Hair follicular keratinocyte (primary cell): Measurements from ENCODE around the gene HDLBP. TPM values are rescaled to one million over a fixed set of nuclear protein-coding genes. Genes with fewer than 3 reads are reported as not detected.

Source experiments
- total RNA-seq: library from RNA; depleted of rRNA; stranded (reverse); fragments of >200 nt; gene quantifications from 2 replicates; pipeline ENCODE4 v1.2.3, GENCODE V29; 2015

HDLBP gene
- 341 and 617 TPM in 2 replicates for total RNA-seq

GRCh38 chr2:241315093-241315878 is at the start of gene HDLBP:
Gene HDLBP (minus strand): TSS chr2:241315672. CDS start chr2:241266869, 48,803 bp downstream.

GRCh38 chr2:241355983-241356870 is 40.8 kb upstream of the HDLBP start, which contains the start of gene FARP2:
Gene FARP2 (plus strand): TSS chr2:241356285. CDS start chr2:241373108, 16,823 bp downstream.

GRCh38 chr2:241315879-241316631 is 583 bp upstream of the HDLBP start, which contains the start of gene SEPTIN2:
Gene SEPTIN2 (plus strand): TSS chr2:241315925. CDS start chr2:241324233, 8,308 bp downstream.

GRCh38 chr2:241188361-241189092 is 126.9 kb downstream of the HDLBP start, which contains the start of gene ANO7:
Gene ANO7 (plus strand): TSS chr2:241188677. CDS start chr2:241190064, 1,387 bp downstream.

Other genes starting within 250 kb of the HDLBP start
- 18.5 and 22.3 TPM in 2 replicates for gene MTERF4, start 213.4 kb downstream of the HDLBP start, total RNA-seq
- 2.1 and 6.1 TPM in 2 replicates for gene PASK, start 166.2 kb downstream of the HDLBP start, total RNA-seq
- gene PPP1R7, start 165.2 kb downstream of the HDLBP start, total RNA-seq = 79.2 and 79.8 TPM in 2 replicates
- 0.16 and 0.23 TPM in 2 replicates for gene ANO7, start 127.0 kb downstream of the HDLBP start, total RNA-seq
- gene SEPTIN2, start 253 bp upstream of the HDLBP start, total RNA-seq = 204 and 221 TPM in 2 replicates
- gene FARP2, start 40.6 kb upstream of the HDLBP start, total RNA-seq = 26.8 and 31.3 TPM in 2 replicates
- 145 and 163 TPM in 2 replicates for gene STK25, start 192.9 kb upstream of the HDLBP start, total RNA-seq
- gene BOK, start 243.1 kb upstream of the HDLBP start, total RNA-seq = 36.3 and 41.2 TPM in 2 replicates